ENCODE data around the gene HCFC1R1. TPM values are rescaled to one million over a fixed set of nuclear protein-coding genes. Genes with fewer than 3 reads are reported as not detected.

HCFC1R1 gene
- total and polyA plus RNA-seq, 7 experiments from 2014 or later, result 11.5 to 29.6 (median 14.9) TPM

GRCh38 chr16:3042376-3042775 lies 18.6 kb upstream of the HCFC1R1 start:
- no peak overlapping the region for H3K27ac Mint-ChIP-seq
- no peak overlapping the region for H3K27ac ChIP-seq (ENCODE audit: low read depth, low read length)
- H3K27me3 ChIP-seq (ENCODE audit: control insufficient read depth in 2 of 2, insufficient read depth in 2 of 2, low read length in 2 of 2), result peaks cover 9 to 50% of the 10 kb centered on the region in 2 donors
- H3K4me3 Mint-ChIP-seq, result no peak overlapping the region
- H3K36me3 Mint-ChIP-seq, result peaks cover 0 to 5% (median 0%) of the 10 kb centered on the region in 5 donors
- no peaks in the 10 kb centered on the region for H3K9me3 ChIP-seq (ENCODE audit: control insufficient read depth in 2 of 3, low read length in 3 of 3)
- peaks cover 0 to 2% (median 0%) of the 10 kb centered on the region in 11 donors for H3K9me3 Mint-ChIP-seq
- H3K4me1 ChIP-seq (ENCODE audit: control insufficient read depth in 2 of 2, insufficient read depth in 2 of 2, low read length in 2 of 2), result peaks cover 8 to 29% of the 10 kb centered on the region in 2 donors
- intact Hi-C loops (cut with micrococcal nuclease), result no loop called here
- ChIA-PET CTCF (interaction anchor here (0.8 to 1.1 kb wide), 3 partner anchors 9 to 87 kb away, joined by 3 to 7 read pairs (median 4); no protein-coding TSS in a partner anchor), POLR2A (interaction anchor here (0.6 to 1.3 kb wide), 4 partner anchors 11 to 122 kb away, joined by 3 to 7 read pairs (median 4); no protein-coding TSS in a partner anchor)
- H3K4me3 ChIP-seq (ENCODE audit: low read length), result no peak overlapping the region
- H3K27me3 Mint-ChIP-seq, result peaks cover 32 to 62% (median 52%) of the 10 kb centered on the region in 5 donors
- peaks cover 9 to 19% (median 13%) of the 10 kb centered on the region in 7 donors for H3K4me1 Mint-ChIP-seq
- H3K36me3 ChIP-seq (ENCODE audit: control insufficient read depth in 2 of 3, insufficient read depth in 3 of 3, low read length in 3 of 3), result no peaks in the 10 kb centered on the region
- ATAC-seq (no peak), DNase-seq (no peak)

- peaks cover 46 to 69% (median 61%) of the 10 kb centered on the region in 5 donors for H3K27me3 Mint-ChIP-seq
- CTCF ChIA-PET, result interaction anchor here (0.5 to 1.4 kb wide), 4 partner anchors 9 to 91 kb away, joined by 4 to 6 read pairs (median 6); no protein-coding TSS in a partner anchor
- Histone ChIP-seq H3K9me3 (ENCODE audit: control insufficient read depth in 2 of 3, low read length in 3 of 3) (no peaks in the 10 kb centered on the region), H3K27ac (ENCODE audit: low read depth, low read length) (no peak overlapping the region), H3K36me3 (ENCODE audit: control insufficient read depth in 2 of 3, insufficient read depth in 3 of 3, low read length in 3 of 3) (no peaks in the 10 kb centered on the region), H3K27me3 (ENCODE audit: control insufficient read depth in 2 of 2, insufficient read depth in 2 of 2, low read length in 2 of 2) (peaks cover 12 to 52% of the 10 kb centered on the region in 2 donors), H3K4me1 (ENCODE audit: control insufficient read depth in 2 of 2, insufficient read depth in 2 of 2, low read length in 2 of 2) (peaks cover 0 to 6% of the 10 kb centered on the region in 2 donors), H3K4me3 (ENCODE audit: low read length) (no peak overlapping the region)
- intact Hi-C loops (cut with micrococcal nuclease), result no loop called here
- peaks cover 0 to 10% (median 9%) of the 10 kb centered on the region in 7 donors for H3K4me1 Mint-ChIP-seq
- no peak overlapping the region for H3K4me3 Mint-ChIP-seq
- no peaks in the 10 kb centered on the region for H3K36me3 Mint-ChIP-seq
- DNase-seq, result no peak
- no peak overlapping the region for H3K27ac Mint-ChIP-seq
- H3K9me3 Mint-ChIP-seq, result peaks cover 0 to 1% (median 0%) of the 10 kb centered on the region in 11 donors
- POLR2A ChIA-PET, result interaction anchor here (0.9 to 1.6 kb wide), 5 partner anchors 9 to 91 kb away, joined by 3 to 5 read pairs (median 3); no protein-coding TSS in a partner anchor
- ATAC-seq, result no peak
These were observed 15.2 kb upstream of the HCFC1R1 start for GRCh38 chr16:3038896-3039295.

GRCh38 chr16:3038256-3038655 lies 14.5 kb upstream of the HCFC1R1 start:
- H3K36me3 ChIP-seq (ENCODE audit: control insufficient read depth in 2 of 3, insufficient read depth in 3 of 3, low read length in 3 of 3), result no peaks in the 10 kb centered on the region
- POLR2A ChIA-PET, result interaction anchor here (0.9 to 1.6 kb wide), 5 partner anchors 9 to 92 kb away, joined by 3 to 5 read pairs (median 3); no protein-coding TSS in a partner anchor
- ATAC-seq, result no peak

GRCh38 chr16:3036726-3037315 lies 13.1 kb upstream of the HCFC1R1 start, which contains the start of gene BICDL2:
BICDL2 (minus strand) TSS chr16:3036944; CDS start chr16:3035496, 1,448 bp downstream.
- DNase-seq (no peak), ATAC-seq (no peak)
- Mint-ChIP-seq H3K4me1 (peaks cover 0 to 19% (median 9%) of the 10 kb centered on the region in 7 donors), H3K27ac (peak within 1 kb of the TSS in 4 of 9 donors; percentile 29 to 85 (median 58)), H3K4me3 (peak within 1 kb of the TSS; percentile 20 to 77 (median 52)), H3K9me3 (no peaks in the 10 kb centered on the region), H3K36me3 (no peaks in the 10 kb centered on the region), H3K27me3 (peaks cover 65 to 81% (median 68%) of the 10 kb centered on the region in 5 donors)
- H3K27me3 ChIP-seq (ENCODE audit: control insufficient read depth in 2 of 2, insufficient read depth in 2 of 2, low read length in 2 of 2), result peaks cover 18 to 39% of the 10 kb centered on the region in 2 donors
- ChIA-PET POLR2A (interaction anchor here (1.3 to 1.6 kb wide), 3 partner anchors 11 to 56 kb away, joined by 3 to 7 read pairs (median 5); no protein-coding TSS in a partner anchor), CTCF (interaction anchor here (0.7 kb wide), 1 partner anchor 31 kb away, joined by 3 read pairs; no protein-coding TSS in a partner anchor)
- intact Hi-C loops (cut with micrococcal nuclease), result no loop called here
- H3K36me3 ChIP-seq (ENCODE audit: control insufficient read depth in 2 of 3, insufficient read depth in 3 of 3, low read length in 3 of 3), result no peaks in the 10 kb centered on the region
- H3K4me1 ChIP-seq (ENCODE audit: control insufficient read depth in 2 of 2, insufficient read depth in 2 of 2, low read length in 2 of 2), result peaks cover 0 to 6% of the 10 kb centered on the region in 2 donors
- no peak within 1 kb of the TSS for H3K4me3 ChIP-seq (ENCODE audit: low read length)
- H3K9me3 ChIP-seq (ENCODE audit: control insufficient read depth in 2 of 3, low read length in 3 of 3), result no peaks in the 10 kb centered on the region
- H3K27ac ChIP-seq (ENCODE audit: low read depth, low read length), result no peak within 1 kb of the TSS

More at GRCh38 chr16:3038256-3038655, 14.5 kb upstream of the HCFC1R1 start:
- no peak overlapping the region for H3K4me3 ChIP-seq (ENCODE audit: low read length)
- H3K4me3 Mint-ChIP-seq, result no peak overlapping the region
- peaks cover 0 to 11% (median 9%) of the 10 kb centered on the region in 7 donors for H3K4me1 Mint-ChIP-seq
- no peaks in the 10 kb centered on the region for H3K9me3 Mint-ChIP-seq
- no peak for DNase-seq
- H3K36me3 Mint-ChIP-seq, result no peaks in the 10 kb centered on the region
- no peak overlapping the region for H3K27ac ChIP-seq (ENCODE audit: low read depth, low read length)
- no peaks in the 10 kb centered on the region for H3K9me3 ChIP-seq (ENCODE audit: control insufficient read depth in 2 of 3, low read length in 3 of 3)
- peaks cover 12 to 48% of the 10 kb centered on the region in 2 donors for H3K27me3 ChIP-seq (ENCODE audit: control insufficient read depth in 2 of 2, insufficient read depth in 2 of 2, low read length in 2 of 2)
- CTCF ChIA-PET, result interaction anchor here (0.8 to 1.4 kb wide), 2 partner anchors 8 to 10 kb away, joined by 4 to 5 read pairs; no protein-coding TSS in a partner anchor
- intact Hi-C loops (cut with micrococcal nuclease), result no loop called here
- H3K4me1 ChIP-seq (ENCODE audit: control insufficient read depth in 2 of 2, insufficient read depth in 2 of 2, low read length in 2 of 2), result peaks cover 0 to 6% of the 10 kb centered on the region in 2 donors
- H3K27ac Mint-ChIP-seq, result no peak overlapping the region
- H3K27me3 Mint-ChIP-seq, result peaks cover 53 to 69% (median 61%) of the 10 kb centered on the region in 5 donors

GRCh38 chr16:3035972-3036725 lies 12.4 kb upstream of the HCFC1R1 start:
- H3K9me3 ChIP-seq (ENCODE audit: control insufficient read depth in 2 of 3, low read length in 3 of 3), result no peaks in the 10 kb centered on the region
- intact Hi-C loops (cut with micrococcal nuclease), result no loop called here
- H3K27ac ChIP-seq (ENCODE audit: low read depth, low read length), result no peak overlapping the region
- Mint-ChIP-seq H3K4me1 (peaks cover 0 to 21% (median 9%) of the 10 kb centered on the region in 7 donors), H3K4me3 (peak overlapping the region in 6 of 10 donors; percentile 32 to 60 (median 44)), H3K27me3 (peaks cover 64 to 82% (median 65%) of the 10 kb centered on the region in 5 donors), H3K9me3 (no peaks in the 10 kb centered on the region), H3K36me3 (no peaks in the 10 kb centered on the region), H3K27ac (peak overlapping the region in 1 of 9 donors; percentile 29)
- peaks cover 0 to 6% of the 10 kb centered on the region in 2 donors for H3K4me1 ChIP-seq (ENCODE audit: control insufficient read depth in 2 of 2, insufficient read depth in 2 of 2, low read length in 2 of 2)
- DNase-seq (no peak), ATAC-seq (no peak)
- ChIA-PET POLR2A (interaction anchor here (1.6 kb wide), 2 partner anchors 12 to 32 kb away, joined by 5 to 7 read pairs; no protein-coding TSS in a partner anchor), CTCF (interaction anchor here (0.6 to 1.8 kb wide), 3 partner anchors 22 to 60 kb away, joined by 3 to 6 read pairs (median 4); no protein-coding TSS in a partner anchor)
- peaks cover 18 to 36% of the 10 kb centered on the region in 2 donors for H3K27me3 ChIP-seq (ENCODE audit: control insufficient read depth in 2 of 2, insufficient read depth in 2 of 2, low read length in 2 of 2)
- no peak overlapping the region for H3K4me3 ChIP-seq (ENCODE audit: low read length)
- no peaks in the 10 kb centered on the region for H3K36me3 ChIP-seq (ENCODE audit: control insufficient read depth in 2 of 3, insufficient read depth in 3 of 3, low read length in 3 of 3)

Measured in naive thymus-derived CD4-positive, alpha-beta T cell (primary cell).